OCI-LY7 (cell line): Measurements from ENCODE around the gene TMEM217. TPM values are rescaled to one million over a fixed set of nuclear protein-coding genes. Genes with fewer than 3 reads are reported as not detected.

Experiments used
- BruUV-seq: library from RNA; stranded (reverse); fragments of 400-500 nt; replicated peaks from 2 replicates; lab custom pipeline; 2021; lab: Mats Ljungman, UMichigan
- CTCF ChIA-PET: fragments of 300-600 bp; sonication (Branson Sonifier 250); formaldehyde crosslinking; loops from one replicate; lab custom pipeline; 2022; ENCODE audit warnings: antibody characterized with exemption; ENCODE audit not compliant: unreplicated experiment; lab: Charles Lee
- POLR2A ChIA-PET: fragments of 300-600 bp; sonication (Branson Sonifier 250); formaldehyde crosslinking; loops from one replicate; lab custom pipeline; 2022; ENCODE audit warnings: antibody characterized with exemption; lab: Charles Lee
- DNase-seq: peaks from one replicate; pipeline ENCODE4 v3.0.0-alpha.2; 2015; ENCODE audit warnings: low spot score
- H2AFZ ChIP-seq: fragments of 200-600 bp; sonication (generic), shearing (Covaris generic); 2 replicates; pipeline ENCODE4 v1.6.1; 2014; ENCODE audit warnings: mild to moderate bottlenecking, antibody characterized with exemption, low read length, moderate library complexity
- H3K27ac ChIP-seq: fragments of 200-600 bp; sonication (generic); 2 replicates; pipeline ENCODE4 v1.5.1; 2014; ENCODE audit warnings: mixed run types, low read depth, mild to moderate bottlenecking, moderate library complexity, low read length, inconsistent platforms; ENCODE audit not compliant: poor library complexity, severe bottlenecking
- H3K36me3 ChIP-seq: fragments of 200-600 bp; sonication (generic); 2 replicates; pipeline ENCODE4 v1.6.1; 2014; ENCODE audit warnings: mild to moderate bottlenecking, antibody characterized with exemption, low read length, moderate library complexity, mixed read lengths; ENCODE audit not compliant: insufficient read depth
- H3K4me1 ChIP-seq: fragments of 200-600 bp; sonication (generic); 2 replicates; pipeline ENCODE4 v1.5.1; 2014; ENCODE audit warnings: mild to moderate bottlenecking, low read length; ENCODE audit not compliant: insufficient read depth, poor library complexity, severe bottlenecking
- H3K4me2 ChIP-seq: fragments of 200-600 bp; sonication (generic); 2 replicates; pipeline ENCODE4 v1.6.1; 2014; ENCODE audit warnings: mild to moderate bottlenecking, low read length
- H3K4me3 ChIP-seq: fragments of 200-600 bp; sonication (generic); 2 replicates; pipeline ENCODE4 v1.5.1; 2014; ENCODE audit warnings: mild to moderate bottlenecking, low read depth, low read length; ENCODE audit not compliant: poor library complexity, severe bottlenecking
- H3K79me2 ChIP-seq: fragments of 200-600 bp; sonication (generic); 2 replicates; pipeline ENCODE4 v1.6.1; 2016; ENCODE audit warnings: low read depth, mild to moderate bottlenecking, low read length, moderate library complexity, mixed read lengths; ENCODE audit not compliant: insufficient read depth
- H3K9me2 ChIP-seq: fragments of 200-600 bp; sonication (generic); 2 replicates; pipeline ENCODE4 v1.6.1; 2016; ENCODE audit warnings: mild to moderate bottlenecking, low read length, mixed read lengths; ENCODE audit not compliant: insufficient read depth
- H3K9me3 ChIP-seq: fragments of 200-600 bp; sonication (generic); 2 replicates; pipeline ENCODE4 v1.6.1; 2014; ENCODE audit warnings: mild to moderate bottlenecking, mixed run types, low read length, mixed read lengths
- H4K20me1 ChIP-seq: fragments of 200-600 bp; sonication (generic); 2 replicates; pipeline ENCODE4 v1.6.1; 2014; ENCODE audit warnings: mild to moderate bottlenecking, antibody characterized with exemption, low read length, moderate library complexity, mixed read lengths; ENCODE audit not compliant: insufficient read depth
- EZH2phosphoT487 ChIP-seq: fragments of 200-600 bp; sonication (generic); IDR thresholded peaks from 2 replicates; pipeline ENCODE4 v1.6.1; 2018; ENCODE audit warnings: low read depth, borderline replicate concordance, mild to moderate bottlenecking, mixed run types, antibody characterized with exemption, low read length, moderate library complexity, mixed read lengths
- intact Hi-C: fragments of 100-400 bp; cut with micrococcal nuclease; formaldehyde crosslinking; loops from one replicate; pipeline ENCODE4 v1.10.0; 2022; ENCODE audit not compliant: unreplicated experiment
- total RNA-seq, 2 experiments: library from RNA; depleted of rRNA in 1 of 2; stranded (reverse); fragments of >200 nt in 1 of 2; shearing (Covaris generic) in 1 of 2; gene quantifications; 2 replicates each; pipeline ENCODE4 v1.2.3, GENCODE V29; 2014 to 2022
- TF ChIP-seq, protein P1 (sequence below): fragments of 200-600 bp; sonication (generic); conservative IDR thresholded peaks from 2 replicates; pipeline ENCODE4 v1.5.1; 2014; ENCODE audit warnings: mild to moderate bottlenecking, antibody characterized with exemption, low read length, moderate library complexity, mixed read lengths

The TMEM217 gene
- total RNA-seq, 2 experiments from 2014 or later = 0.34 TPM; not detected in 1

DNA sequence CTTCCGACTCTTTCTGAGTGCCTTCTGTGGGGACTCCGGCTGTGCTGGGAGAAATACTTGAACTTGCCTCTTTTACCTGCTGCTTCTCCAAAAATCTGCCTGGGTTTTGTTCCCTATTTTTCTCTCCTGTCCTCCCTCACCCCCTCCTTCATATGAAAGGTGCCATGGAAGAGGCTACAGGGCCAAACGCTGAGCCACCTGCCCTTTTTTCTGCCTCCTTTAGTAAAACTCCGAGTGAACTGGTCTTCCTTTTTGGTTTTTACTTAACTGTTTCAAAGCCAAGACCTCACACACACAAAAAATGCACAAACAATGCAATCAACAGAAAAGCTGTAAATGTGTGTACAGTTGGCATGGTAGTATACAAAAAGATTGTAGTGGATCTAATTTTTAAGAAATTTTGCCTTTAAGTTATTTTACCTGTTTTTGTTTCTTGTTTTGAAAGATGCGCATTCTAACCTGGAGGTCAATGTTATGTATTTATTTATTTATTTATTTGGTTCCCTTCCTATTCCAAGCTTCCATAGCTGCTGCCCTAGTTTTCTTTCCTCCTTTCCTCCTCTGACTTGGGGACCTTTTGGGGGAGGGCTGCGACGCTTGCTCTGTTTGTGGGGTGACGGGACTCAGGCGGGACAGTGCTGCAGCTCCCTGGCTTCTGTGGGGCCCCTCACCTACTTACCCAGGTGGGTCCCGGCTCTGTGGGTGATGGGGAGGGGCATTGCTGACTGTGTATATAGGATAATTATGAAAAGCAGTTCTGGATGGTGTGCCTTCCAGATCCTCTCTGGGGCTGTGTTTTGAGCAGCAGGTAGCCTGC, 83.2 kb downstream of the TMEM217 start:
- POLR2A ChIA-PET = interaction anchor here (1.2 kb wide), 1 partner anchor 18 kb away, joined by 5 read pairs; no protein-coding TSS in a partner anchor
- peaks cover 14% of the 10 kb centered on the region for H3K4me1 ChIP-seq
- H3K36me3 ChIP-seq = peaks cover 55% of the 10 kb centered on the region
- TSS peak; percentile 34 for BruUV-seq
- no peak overlapping the region for H3K4me2 ChIP-seq
- H3K9me2 ChIP-seq = no peaks in the 10 kb centered on the region
- no peak overlapping the region for H3K27ac ChIP-seq
- no peak for TF ChIP-seq EZH2phosphoT487
- TF ChIP-seq, protein P1, sequence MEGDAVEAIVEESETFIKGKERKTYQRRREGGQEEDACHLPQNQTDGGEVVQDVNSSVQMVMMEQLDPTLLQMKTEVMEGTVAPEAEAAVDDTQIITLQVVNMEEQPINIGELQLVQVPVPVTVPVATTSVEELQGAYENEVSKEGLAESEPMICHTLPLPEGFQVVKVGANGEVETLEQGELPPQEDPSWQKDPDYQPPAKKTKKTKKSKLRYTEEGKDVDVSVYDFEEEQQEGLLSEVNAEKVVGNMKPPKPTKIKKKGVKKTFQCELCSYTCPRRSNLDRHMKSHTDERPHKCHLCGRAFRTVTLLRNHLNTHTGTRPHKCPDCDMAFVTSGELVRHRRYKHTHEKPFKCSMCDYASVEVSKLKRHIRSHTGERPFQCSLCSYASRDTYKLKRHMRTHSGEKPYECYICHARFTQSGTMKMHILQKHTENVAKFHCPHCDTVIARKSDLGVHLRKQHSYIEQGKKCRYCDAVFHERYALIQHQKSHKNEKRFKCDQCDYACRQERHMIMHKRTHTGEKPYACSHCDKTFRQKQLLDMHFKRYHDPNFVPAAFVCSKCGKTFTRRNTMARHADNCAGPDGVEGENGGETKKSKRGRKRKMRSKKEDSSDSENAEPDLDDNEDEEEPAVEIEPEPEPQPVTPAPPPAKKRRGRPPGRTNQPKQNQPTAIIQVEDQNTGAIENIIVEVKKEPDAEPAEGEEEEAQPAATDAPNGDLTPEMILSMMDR = no peak
- H3K79me2 ChIP-seq = peaks cover 20% of the 10 kb centered on the region; the same call in 1 of the 2 replicates
- no peak for DNase-seq
- H3K9me3 ChIP-seq = no peaks in the 10 kb centered on the region
- H4K20me1 ChIP-seq = peaks cover 13% of the 10 kb centered on the region
- H2AFZ ChIP-seq = no peak overlapping the region
- no peak overlapping the region for H3K4me3 ChIP-seq
- intact Hi-C loops = loop anchor here (10.0 kb wide), 1 partner anchor 410 kb away; no protein-coding TSS in a partner anchor
- CTCF ChIA-PET = interaction anchor here (1.7 kb wide), 1 partner anchor 124 kb away, joined by 4 read pairs; no protein-coding TSS in a partner anchor

DNA sequence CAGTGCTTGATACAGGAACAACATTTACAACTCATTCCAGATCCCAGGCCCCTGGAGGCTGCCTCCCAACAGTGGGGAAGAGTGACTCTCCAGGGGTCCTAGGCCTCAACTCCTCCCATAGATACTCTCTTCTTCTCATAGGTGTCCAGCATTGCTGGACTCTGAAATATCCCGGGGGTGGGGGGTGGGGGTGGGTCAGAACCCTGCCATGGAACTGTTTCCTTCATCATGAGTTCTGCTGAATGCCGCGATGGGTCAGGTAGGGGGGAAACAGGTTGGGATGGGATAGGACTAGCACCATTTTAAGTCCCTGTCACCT, 83.8 kb downstream of the TMEM217 start:
- Histone ChIP-seq H3K27ac (no peak overlapping the region), H4K20me1 (peaks cover 13% of the 10 kb centered on the region), H3K4me1 (peaks cover 15% of the 10 kb centered on the region), H2AFZ (no peak overlapping the region), H3K9me3 (no peaks in the 10 kb centered on the region), H3K4me2 (no peak overlapping the region), H3K79me2 (peaks cover 20% of the 10 kb centered on the region; the same call in 1 of the 2 replicates), H3K4me3 (no peak overlapping the region), H3K36me3 (peaks cover 55% of the 10 kb centered on the region), H3K9me2 (no peaks in the 10 kb centered on the region)
- no peak for TF ChIP-seq EZH2phosphoT487
- TF ChIP-seq, protein P1 = no peak
- POLR2A ChIA-PET = no interaction called here
- no TSS peak for BruUV-seq
- intact Hi-C loops = loop anchor here (10.0 kb wide), 1 partner anchor 409 kb away; no protein-coding TSS in a partner anchor
- DNase-seq = no peak
- CTCF ChIA-PET = no interaction called here
